HepG2 (cell line): ENCODE results near the gene LRRC27. TPM values are rescaled to one million over a fixed set of nuclear protein-coding genes. Genes with fewer than 3 reads are reported as not detected.

Source experiments
- ATAC-seq: fragments of 200-7000 bp; cut with Tn5 transposase; 3 replicates; pipeline ENCODE4 v1.9.1; 2020; ENCODE audit warnings: mild to moderate bottlenecking, moderate library complexity
- BruUV-seq: library from RNA; stranded (reverse); fragments of 400-500 nt; replicated peaks from 2 replicates; lab custom pipeline; 2021; lab: Mats Ljungman, UMichigan
- CTCF ChIA-PET: fragments of 300-600 bp; formaldehyde crosslinking; extraction: SDS; loops from one replicate; lab custom pipeline; 2021; ENCODE audit warnings: low total read pairs, inconsistent platforms, low intra/inter-chr PET ratio; lab: Yijun Ruan, JAX
- POLR2A ChIA-PET: fragments of 350-600 bp; sonication (Branson Sonifier 250); formaldehyde crosslinking; loops from one replicate; lab custom pipeline; 2020; ENCODE audit warnings: antibody characterized with exemption, inconsistent platforms; lab: Yijun Ruan, JAX
- DNase-seq: peaks from one replicate; pipeline ENCODE4 v3.0.0-alpha.2; 2015; ENCODE audit warnings: low spot score
- FAIRE-seq: peaks from 3 replicates; lab custom pipeline; 2011; peaks lifted over from hg19 to GRCh38; lab: Jason Lieb, UNC
- H2AFZ ChIP-seq: one replicate; pipeline ENCODE4 v1.6.1; 2011; ENCODE audit warnings: low read length, inconsistent platforms
- H3K27ac ChIP-seq: fragments of 300-600 bp; 3 replicates; pipeline ENCODE4 v1.8.0; 2011; ENCODE audit warnings: mixed run types, mild to moderate bottlenecking, mixed read lengths, low read length, inconsistent platforms; ENCODE audit not compliant: insufficient read depth; ENCODE audit errors: extremely low read length
- H3K27me3 ChIP-seq, 2 experiments: fragments of 200-600 bp in 1 of 2; 2 replicates in 1 of 2; 3 replicates in 1 of 2; pipeline versions ENCODE4 v1.6.0 to v1.8.0; 2011; ENCODE audit warnings: low read length in 2 of 2, mild to moderate bottlenecking in 2 of 2, moderate library complexity in 2 of 2, inconsistent platforms in 1 of 2; ENCODE audit not compliant: insufficient read depth in 2 of 2, control insufficient read depth in 1 of 2
- H3K36me3 ChIP-seq, 2 experiments: fragments of 200-600 bp in 1 of 2; replicated peaks in 1 of 2; 2 replicates in 1 of 2; 3 replicates in 1 of 2; pipeline versions ENCODE4 v1.5.1 to v1.8.0; 2011; ENCODE audit warnings: low read length in 2 of 2, inconsistent platforms in 1 of 2; ENCODE audit not compliant: insufficient read depth in 2 of 2, control insufficient read depth in 1 of 2
- H3K4me1 ChIP-seq: 2 replicates; pipeline ENCODE4 v1.5.1; 2012; ENCODE audit warnings: low read length, inconsistent platforms; ENCODE audit not compliant: insufficient read depth
- H3K4me2 ChIP-seq: 2 replicates; pipeline ENCODE4 v1.6.0; 2011; ENCODE audit warnings: low read depth, low read length, inconsistent platforms
- H3K4me3 ChIP-seq, 3 experiments: fragments of 200-600 bp in 1 of 3; sonication (generic), shearing (Covaris generic) in 1 of 3; replicated peaks in 1 of 3; 2 replicates each; pipeline ENCODE4 v1.5.1; 2011 to 2016; ENCODE audit warnings: low read length in 3 of 3, inconsistent platforms in 2 of 3, low read depth in 2 of 3, mild to moderate bottlenecking in 2 of 3, control low read depth in 1 of 3, mixed read lengths in 1 of 3; ENCODE audit not compliant: insufficient read depth in 1 of 3
- H3K79me2 ChIP-seq: one replicate; pipeline ENCODE4 v1.6.1; 2011; ENCODE audit warnings: low read length, inconsistent platforms; ENCODE audit not compliant: insufficient read depth
- H3K9ac ChIP-seq: 2 replicates; pipeline ENCODE4 v1.6.0; 2011; ENCODE audit warnings: mild to moderate bottlenecking, low read depth, low read length, inconsistent platforms; ENCODE audit not compliant: insufficient read depth
- H3K9me3 ChIP-seq: 2 replicates; pipeline ENCODE4 v1.5.1; 2012; ENCODE audit warnings: mild to moderate bottlenecking, low read length
- H4K20me1 ChIP-seq: 2 replicates; pipeline ENCODE4 v1.6.0; 2011; ENCODE audit warnings: inconsistent platforms, mild to moderate bottlenecking, low read length, moderate library complexity; ENCODE audit not compliant: insufficient read depth
- FUBP1 ChIP-seq: sonication (generic); formaldehyde crosslinking; IDR thresholded peaks from 2 replicates; pipeline ENCODE4 v1.5.1; 2020; ENCODE audit warnings: missing genetic modification reagents, mild to moderate bottlenecking, borderline replicate concordance
- REST ChIP-seq, 2 experiments: IDR thresholded peaks; 2 replicates each; pipeline ENCODE4 v1.6.1; 2011 to 2012; ENCODE audit warnings: low read length in 2 of 2, borderline replicate concordance in 1 of 2, low read depth in 1 of 2, mild to moderate bottlenecking in 1 of 2, moderate library complexity in 1 of 2
- ZNF207 ChIP-seq: fragments of 450-650 bp; IDR thresholded peaks from 2 replicates; pipeline ENCODE4 v1.6.1; 2016; ENCODE audit warnings: antibody characterized with exemption, borderline replicate concordance
- ZNF780A ChIP-seq: sonication (generic); formaldehyde crosslinking; IDR thresholded peaks from 2 replicates; pipeline ENCODE4 v1.8.0; 2022; ENCODE audit warnings: mild to moderate bottlenecking, missing genetic modification reagents, moderate library complexity
- WGBS: methylation state at CpG from one replicate; pipeline ENCODE4 v1.1.6; 2017; ENCODE audit warnings: low lambda C conversion rate; 5-methylcytosine and 5-hydroxymethylcytosine counted together
- in situ Hi-C: cut with HindIII; loops from 2 replicates; pipeline ENCODE4 v1.10.0; 2017; ENCODE audit warnings: low pct_unique_long_range_greater_than_20kb; ENCODE audit not compliant: extremely low pct_ligation_motif_present
- intact Hi-C: fragments of 100-400 bp; cut with micrococcal nuclease; formaldehyde crosslinking; loops from one replicate; pipeline ENCODE4 v1.10.0; 2022; ENCODE audit not compliant: unreplicated experiment
- polyA plus RNA-seq, 8 experiments: library from polyadenylated mRNA; depleted of rRNA in 3 of 8; stranded (reverse) in 7 of 8; unstranded in 1 of 8; fragments of >200 nt; fragmentation: Illumina TruSeq in 4 of 8; extraction: Trizol in 4 of 8; gene quantifications; 2 replicates each; pipeline versions ENCODE4 v1.2.1 to v1.2.3, GENCODE V29; 2011 to 2016; ENCODE audit warnings: low read depth in 4 of 8, missing spikeins in 1 of 8, mixed read lengths in 1 of 8; ENCODE audit not compliant: insufficient read depth in 1 of 8
- total RNA-seq, 5 experiments: library from RNA; depleted of rRNA; stranded (reverse); fragments of >200 nt; fragmentation: Illumina TruSeq; extraction: Trizol; gene quantifications; 2 replicates each; pipeline ENCODE4 v1.2.3, GENCODE V29; 2016; ENCODE audit warnings: low read depth in 1 of 5

The LRRC27 gene
- total and polyA plus RNA-seq, 2 of the 13 experiments (the other 11 are each of a cell fraction or from before 2014, with no cell fraction given), result 4.2 to 4.6 TPM

- ATAC-seq, result no peak
- 85% methylated on average over 25 of the region's 32 CpGs for WGBS
- H3K79me2 ChIP-seq, result no peaks in the 10 kb centered on the region
- H3K4me2 ChIP-seq, result no peak overlapping the region
- ChIA-PET CTCF (no interaction called here), POLR2A (no interaction called here)
- no peaks in the 10 kb centered on the region for H3K36me3 ChIP-seq
- TF ChIP-seq ZNF207 (no peak), FUBP1 (no peak), ZNF780A (CRISPR knock-in tag) (no peak), REST (IDR thresholded peaks at IDR 0.05; ENCODE audit: borderline replicate concordance in 1 of 2, low read depth in 1 of 2, low read length in 2 of 2) (no peak)
- in situ Hi-C loops, result no loop called here
- H3K27me3 ChIP-seq, result no peaks in the 10 kb centered on the region
- no peaks in the 10 kb centered on the region for H4K20me1 ChIP-seq
- no peaks in the 10 kb centered on the region for H3K9me3 ChIP-seq
- FAIRE-seq, result no peak
- no TSS peak for BruUV-seq
- no peak overlapping the region for H2AFZ ChIP-seq
- no peak overlapping the region for H3K27ac ChIP-seq
- H3K4me1 ChIP-seq, result no peaks in the 10 kb centered on the region
- intact Hi-C loops, result no loop called here
- no peak for DNase-seq
- H3K9ac ChIP-seq, result no peak overlapping the region
- H3K4me3 ChIP-seq, result no peak overlapping the region
Measured at GRCh38 chr10:132354356-132355094, 22.5 kb downstream of the LRRC27 start.
